ENCODE results near the gene VAMP8.

GRCh38 chr2:85584354-85584856 is 7.0 kb downstream of the VAMP8 start, which contains the start of gene VAMP5:
- TF ChIP-seq RAD21 (IDR thresholded peaks at IDR 0.05 in 1 of 2, conservative IDR thresholded peaks at IDR 0.05 in 1 of 2; ENCODE audit: low read depth in 2 of 2, low read length in 2 of 2): no peak
- peak; percentile 61 for TF ChIP-seq ASH2L (IDR thresholded peaks at IDR 0.05; ENCODE audit: low read length)
- TF ChIP-seq POLR2A (IDR thresholded peaks at IDR 0.05; ENCODE audit: control extremely low read depth in 1 of 2, low read depth in 2 of 2, low read length in 2 of 2): no peak
- no peak for TF ChIP-seq SP1 (IDR thresholded peaks at IDR 0.05; ENCODE audit: low read depth, low read length)
- TF ChIP-seq USF2 (IDR thresholded peaks at IDR 0.05; ENCODE audit: low read length): no peak

Data from H1 (cell line).